IPS DF 4.7 (cell line): ENCODE data around the gene AATK.
"Not testable (repeated sequence)": the region's sequence is repeated elsewhere in the genome, so short reads cannot be mapped to it uniquely, and the experiment has no call there.

ENCODE experiments used
- DNase-seq: peaks from one replicate; pipeline ENCODE4 v3.0.0-alpha.2; 2013; ENCODE audit warnings: low spot score; ENCODE audit errors: extremely low read depth

AATK gene

GRCh38 chr17:81163051-81163695 lies 2.8 kb downstream of the AATK start:
- DNase-seq = no peak

- DNase-seq = no peak
These were observed 3.5 kb downstream of the AATK start for GRCh38 chr17:81162491-81162890.

- DNase-seq = no peak
These were observed 4.0 kb downstream of the AATK start for GRCh38 chr17:81161972-81162371.

- no peak for DNase-seq
These were observed 4.5 kb downstream of the AATK start for GRCh38 chr17:81161536-81161935.

GRCh38 chr17:81160747-81161453 lies 5.1 kb downstream of the AATK start:
- DNase-seq = no peak

GRCh38 chr17:81160306-81160705 lies 5.7 kb downstream of the AATK start:
- DNase-seq = no peak

- DNase-seq = no peak
These were observed 6.3 kb downstream of the AATK start for GRCh38 chr17:81159611-81160265.

GRCh38 chr17:81158688-81159590 lies 7.1 kb downstream of the AATK start:
- no peak for DNase-seq

GRCh38 chr17:81157848-81158687 lies 8.0 kb downstream of the AATK start:
- DNase-seq = no peak

- no peak for DNase-seq
These were observed 8.9 kb downstream of the AATK start for GRCh38 chr17:81156866-81157805.

GRCh38 chr17:81154961-81155360 lies 11.1 kb downstream of the AATK start:
- DNase-seq = no peak

- not testable (repeated sequence) for DNase-seq
These were observed 12.0 kb downstream of the AATK start for GRCh38 chr17:81154016-81154415.

GRCh38 chr17:81153340-81153803 lies 12.6 kb downstream of the AATK start:
- DNase-seq = no peak

- DNase-seq = no peak
These were observed 13.7 kb downstream of the AATK start for GRCh38 chr17:81152288-81152828.

- DNase-seq = no peak
These were observed 14.7 kb downstream of the AATK start for GRCh38 chr17:81151278-81151677.

GRCh38 chr17:81150377-81151077 lies 15.5 kb downstream of the AATK start:
- DNase-seq = no peak

- no peak for DNase-seq
These were observed 17.0 kb downstream of the AATK start for GRCh38 chr17:81148986-81149533.

GRCh38 chr17:81148571-81148970 lies 17.4 kb downstream of the AATK start:
- DNase-seq = no peak
